Vagina (tissue), 2 donors: Measurements from ENCODE around the gene CDKN2B-AS1. TPM values are rescaled to one million over a fixed set of nuclear protein-coding genes. Genes with fewer than 3 reads are reported as not detected.

Experiments
- DNase-seq, 2 donors: peaks; one replicate each; pipeline ENCODE4 v3.0.0-alpha.2; 2017; ENCODE audit errors: extremely low spot score in 2 of 2
- H3K27ac ChIP-seq: fragments of 200-600 bp; sonication (generic); one replicate; pipeline ENCODE4 v1.5.1; 2019
- H3K27me3 ChIP-seq: fragments of 200-600 bp; sonication (generic); one replicate; pipeline ENCODE4 v1.5.1; 2019
- H3K36me3 ChIP-seq, 2 donors: fragments of 200-600 bp; sonication (generic); one replicate each; pipeline ENCODE4 v1.5.1; 2017 to 2019
- H3K4me1 ChIP-seq: fragments of 200-600 bp; sonication (generic); one replicate; pipeline ENCODE4 v1.5.1; 2019
- H3K4me3 ChIP-seq, 2 donors: fragments of 200-600 bp; sonication (generic); 1 replicate in 1 of 2; 2 replicates in 1 of 2; pipeline ENCODE4 v1.5.1; 2016 to 2019
- H3K9me3 ChIP-seq: fragments of 200-600 bp; sonication (generic); one replicate; pipeline ENCODE4 v1.5.1; 2019
- CTCF ChIP-seq, 3 experiments: fragments of 450-650 bp in 2 of 3; fragments of 200-600 bp in 1 of 3; sonication (generic) in 1 of 3; IDR thresholded peaks; one replicate each; pipeline ENCODE4 v1.5.1; 2017 to 2019; ENCODE audit warnings: antibody characterized with exemption in 3 of 3, mild to moderate bottlenecking in 2 of 3, moderate library complexity in 2 of 3
- POLR2A ChIP-seq, 2 donors: fragments of 450-650 bp; IDR thresholded peaks; one replicate each; pipeline ENCODE4 v1.6.1; 2017; ENCODE audit warnings: antibody characterized with exemption in 2 of 2, mild to moderate bottlenecking in 2 of 2, moderate library complexity in 2 of 2
- POLR2AphosphoS5 ChIP-seq, 2 donors: sonication (generic); formaldehyde crosslinking; IDR thresholded peaks; one replicate each; pipeline ENCODE4 v1.9.0; 2017; ENCODE audit warnings: antibody characterized with exemption in 2 of 2, mild to moderate bottlenecking in 2 of 2, low read depth in 1 of 2; ENCODE audit not compliant: insufficient read depth in 1 of 2
- intact Hi-C: fragments of 100-400 bp; cut with DNase I; formaldehyde crosslinking; loops from one replicate; pipeline ENCODE4 v1.15.1; 2023
- total RNA-seq: library from RNA; depleted of rRNA; stranded (reverse); fragments of >200 nt; gene quantifications from one replicate; pipeline ENCODE4 v1.2.3, GENCODE V29; 2016

Gene CDKN2B-AS1
- total RNA-seq, 1 donor from 2014 or later: 5.9 TPM

- intact Hi-C loops: no loop called here
- Histone ChIP-seq H3K4me3 (no peak overlapping the region), H3K36me3 (no peaks in the 10 kb centered on the region), H3K27me3 (peaks cover 21% of the 10 kb centered on the region), H3K4me1 (peaks cover 13% of the 10 kb centered on the region), H3K27ac (no peak overlapping the region), H3K9me3 (no peaks in the 10 kb centered on the region)
- TF ChIP-seq POLR2AphosphoS5 (IDR thresholded peaks at IDR 0.05; ENCODE audit: insufficient read depth in 1 of 2, low read depth in 1 of 2) (no peak), CTCF (IDR thresholded peaks at IDR 0.05) (no peak), POLR2A (IDR thresholded peaks at IDR 0.05) (no peak)
- DNase-seq: no peak
These were observed 26.1 kb upstream of the CDKN2B-AS1 start for GRCh38 chr9:21968331-21969010.

- Histone ChIP-seq H3K27ac (no peak overlapping the region), H3K4me1 (peaks cover 15% of the 10 kb centered on the region), H3K27me3 (peaks cover 22% of the 10 kb centered on the region), H3K4me3 (no peak overlapping the region), H3K9me3 (no peaks in the 10 kb centered on the region), H3K36me3 (no peaks in the 10 kb centered on the region)
- TF ChIP-seq POLR2AphosphoS5 (IDR thresholded peaks at IDR 0.05; ENCODE audit: insufficient read depth in 1 of 2, low read depth in 1 of 2) (no peak), CTCF (IDR thresholded peaks at IDR 0.05) (no peak), POLR2A (IDR thresholded peaks at IDR 0.05) (no peak)
- DNase-seq: no peak
- intact Hi-C loops: no loop called here
These were observed 25.3 kb upstream of the CDKN2B-AS1 start for GRCh38 chr9:21969011-21969940.

GRCh38 chr9:21969951-21970799 lies 24.4 kb upstream of the CDKN2B-AS1 start:
- Histone ChIP-seq H3K4me3 (no peak overlapping the region), H3K36me3 (no peaks in the 10 kb centered on the region), H3K27me3 (peaks cover 26% of the 10 kb centered on the region), H3K27ac (no peak overlapping the region), H3K4me1 (peaks cover 17% of the 10 kb centered on the region), H3K9me3 (no peaks in the 10 kb centered on the region)
- TF ChIP-seq POLR2A (IDR thresholded peaks at IDR 0.05): no peak
- TF ChIP-seq POLR2AphosphoS5 (IDR thresholded peaks at IDR 0.05; ENCODE audit: insufficient read depth in 1 of 2, low read depth in 1 of 2): no peak
- no peak for TF ChIP-seq CTCF (IDR thresholded peaks at IDR 0.05)
- intact Hi-C loops: no loop called here
- DNase-seq: no peak

GRCh38 chr9:21970800-21971640 lies 23.6 kb upstream of the CDKN2B-AS1 start:
- intact Hi-C loops: no loop called here
- H3K36me3 ChIP-seq: no peaks in the 10 kb centered on the region
- H3K4me3 ChIP-seq: no peak overlapping the region
- H3K4me1 ChIP-seq: peaks cover 17% of the 10 kb centered on the region
- no peak for DNase-seq
- H3K27ac ChIP-seq: no peak overlapping the region
- TF ChIP-seq CTCF (IDR thresholded peaks at IDR 0.05): no peak
- no peak for TF ChIP-seq POLR2A (IDR thresholded peaks at IDR 0.05)
- TF ChIP-seq POLR2AphosphoS5 (IDR thresholded peaks at IDR 0.05; ENCODE audit: insufficient read depth in 1 of 2, low read depth in 1 of 2): no peak
- no peaks in the 10 kb centered on the region for H3K9me3 ChIP-seq
- H3K27me3 ChIP-seq: peaks cover 26% of the 10 kb centered on the region
